Inferior parietal cortex (tissue), 1 donor: ENCODE results near the gene TEKTIP1.

Experiments used
- DNase-seq: peaks from one replicate; pipeline ENCODE4 v3.0.0-alpha.2; 2016; ENCODE audit errors: extremely low spot score

TEKTIP1 gene

DNA sequence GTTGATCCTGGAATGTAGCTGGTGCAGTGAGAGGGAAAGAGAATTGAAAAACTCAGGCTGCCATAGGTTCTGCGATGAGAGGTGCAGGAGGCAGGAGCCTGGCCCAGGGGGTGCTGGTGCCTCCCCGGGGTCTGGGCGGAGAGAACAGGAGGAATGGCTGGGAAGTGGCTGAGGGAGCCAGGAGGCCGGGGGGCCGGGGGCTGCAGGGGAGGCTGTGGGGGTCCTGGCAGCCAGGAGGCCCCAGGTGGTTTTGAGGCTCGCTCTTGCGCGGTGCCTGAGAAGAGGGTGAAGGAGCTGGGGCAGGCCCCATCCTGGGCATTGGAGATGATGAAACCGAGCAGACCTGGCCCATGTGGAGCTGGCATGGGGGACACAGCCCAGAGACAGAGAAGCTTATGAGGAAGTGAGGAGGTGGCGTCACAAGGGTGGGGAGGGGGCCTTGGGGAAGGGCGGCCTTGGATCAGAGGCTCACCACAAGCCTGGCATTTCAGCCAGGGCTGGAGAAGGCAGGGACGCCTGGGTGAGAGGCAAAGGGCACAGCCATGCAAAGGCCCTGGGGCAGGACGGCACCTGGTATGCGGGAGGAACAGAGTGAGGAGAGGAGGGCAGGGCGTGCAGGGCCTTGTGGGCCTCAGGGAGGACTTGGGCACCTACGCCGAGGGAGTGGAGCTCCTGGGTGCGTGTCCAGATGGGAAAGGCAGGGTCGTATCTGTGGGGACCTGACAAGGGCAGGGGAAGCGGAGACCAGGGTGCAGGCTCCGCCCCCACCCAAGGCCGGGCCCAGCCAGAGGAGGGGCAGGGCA is 1.3 kb upstream of the TEKTIP1 start:
- no peak for DNase-seq

DNA sequence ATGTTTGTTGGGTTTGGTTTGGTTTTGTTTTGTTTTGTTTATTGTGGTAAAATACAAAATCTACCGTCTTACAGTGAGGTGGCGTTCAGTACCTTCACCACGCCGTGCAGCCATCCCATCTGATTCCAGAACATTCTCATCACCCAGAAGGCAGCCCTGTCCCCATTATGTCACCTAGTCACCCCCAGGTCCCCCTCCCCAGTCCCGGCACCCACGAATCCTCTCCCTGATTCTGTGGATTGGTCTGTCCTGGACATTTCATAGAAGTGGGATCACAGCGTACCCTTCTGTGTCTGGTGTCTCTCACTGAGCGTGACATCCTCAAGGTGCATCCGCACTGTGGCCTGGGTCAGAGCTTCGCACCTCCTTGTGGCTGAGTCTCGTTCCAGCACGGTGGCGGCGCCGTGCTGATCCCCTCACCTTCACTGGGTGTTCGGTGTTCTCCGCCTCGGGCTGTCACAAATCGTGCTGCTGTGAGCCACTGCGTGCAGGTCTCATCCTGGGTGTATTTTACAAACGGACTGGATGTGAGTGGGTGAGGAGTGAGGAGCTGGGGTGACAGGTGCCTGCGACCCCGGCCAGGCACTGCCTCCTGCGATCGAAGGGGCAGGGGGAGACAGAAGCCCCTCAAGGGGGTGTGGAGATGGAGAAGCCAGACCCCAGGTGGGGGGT is 580 bp upstream of the TEKTIP1 start:
- DNase-seq: no peak

DNA sequence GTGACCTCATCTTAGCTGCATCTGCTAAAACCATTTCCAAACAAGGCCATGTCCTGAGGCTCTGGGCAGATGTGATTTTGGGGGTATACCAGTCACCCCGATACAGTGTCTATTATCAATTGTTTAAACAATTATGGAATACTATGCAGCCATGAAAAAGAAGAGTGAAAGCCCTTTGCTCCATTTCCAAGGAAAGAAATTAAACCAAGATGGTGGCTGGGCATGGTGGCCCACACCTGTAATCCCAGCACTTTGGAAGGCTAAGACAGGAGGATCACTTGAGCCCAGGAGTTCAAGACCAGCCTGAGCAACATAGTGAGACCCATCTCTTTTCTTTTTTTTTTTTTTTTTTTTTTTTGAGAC is 763 bp downstream of the TEKTIP1 start:
- DNase-seq: no peak

DNA sequence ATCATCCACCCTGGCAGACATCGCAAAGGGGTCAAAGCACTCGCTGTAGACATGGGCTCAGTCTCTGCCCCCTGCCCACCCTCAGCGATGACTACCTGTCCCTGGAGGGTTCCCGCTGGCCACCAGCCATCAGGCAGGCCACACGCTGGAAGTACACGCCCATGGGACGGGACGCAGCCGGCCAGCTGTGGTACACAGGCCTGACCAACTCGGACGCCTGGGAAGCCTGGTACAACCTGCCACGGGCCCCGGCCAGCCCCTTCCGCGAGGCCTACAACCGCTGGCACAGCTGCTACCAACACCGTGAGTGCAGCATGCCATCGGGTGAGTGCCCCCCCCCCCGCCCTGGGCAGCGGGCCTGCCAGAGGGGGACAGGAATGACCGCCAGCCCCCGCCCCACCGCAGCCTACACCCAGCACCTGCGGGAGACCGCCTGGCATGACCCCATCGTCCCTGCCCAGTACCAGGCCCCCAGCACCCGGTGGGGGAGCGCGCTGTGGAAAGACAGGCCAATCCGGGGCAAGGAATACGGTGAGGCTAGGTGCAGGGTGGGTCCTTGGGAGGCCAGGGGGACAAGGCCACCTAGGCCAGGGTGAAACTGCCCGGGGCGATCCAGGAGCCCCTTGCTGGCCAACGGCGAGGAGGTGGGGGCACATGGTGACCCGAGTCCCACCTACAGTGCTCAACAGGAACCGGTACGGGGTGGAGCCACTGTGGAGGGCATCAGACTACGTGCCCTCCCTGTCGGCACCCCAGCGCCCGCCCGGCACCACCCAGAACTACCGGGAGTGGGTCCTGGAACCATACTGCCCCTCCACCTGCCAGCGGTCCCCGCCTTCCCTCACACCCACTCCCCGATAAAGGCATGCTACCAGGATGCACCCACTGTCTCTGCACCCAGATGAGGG is 4.4 kb downstream of the TEKTIP1 start:
- peak; percentile 23 for DNase-seq

DNA sequence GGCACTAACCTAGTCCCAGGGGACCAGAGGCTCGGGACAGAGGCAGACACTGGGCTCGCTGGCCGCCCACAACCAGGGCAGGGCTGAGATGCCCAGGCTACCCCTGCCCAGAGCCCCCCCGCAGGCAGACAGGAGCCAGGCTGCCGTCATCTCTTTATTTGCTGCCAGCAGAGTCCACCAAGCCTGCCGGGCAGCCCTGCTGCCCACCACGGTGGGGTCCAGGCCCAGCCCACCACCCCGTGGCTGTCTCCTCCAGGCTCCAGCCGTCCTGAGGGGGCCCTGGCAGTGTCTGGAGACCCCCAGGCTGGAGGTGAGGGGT is 5.0 kb downstream of the TEKTIP1 start:
- no peak for DNase-seq

DNA sequence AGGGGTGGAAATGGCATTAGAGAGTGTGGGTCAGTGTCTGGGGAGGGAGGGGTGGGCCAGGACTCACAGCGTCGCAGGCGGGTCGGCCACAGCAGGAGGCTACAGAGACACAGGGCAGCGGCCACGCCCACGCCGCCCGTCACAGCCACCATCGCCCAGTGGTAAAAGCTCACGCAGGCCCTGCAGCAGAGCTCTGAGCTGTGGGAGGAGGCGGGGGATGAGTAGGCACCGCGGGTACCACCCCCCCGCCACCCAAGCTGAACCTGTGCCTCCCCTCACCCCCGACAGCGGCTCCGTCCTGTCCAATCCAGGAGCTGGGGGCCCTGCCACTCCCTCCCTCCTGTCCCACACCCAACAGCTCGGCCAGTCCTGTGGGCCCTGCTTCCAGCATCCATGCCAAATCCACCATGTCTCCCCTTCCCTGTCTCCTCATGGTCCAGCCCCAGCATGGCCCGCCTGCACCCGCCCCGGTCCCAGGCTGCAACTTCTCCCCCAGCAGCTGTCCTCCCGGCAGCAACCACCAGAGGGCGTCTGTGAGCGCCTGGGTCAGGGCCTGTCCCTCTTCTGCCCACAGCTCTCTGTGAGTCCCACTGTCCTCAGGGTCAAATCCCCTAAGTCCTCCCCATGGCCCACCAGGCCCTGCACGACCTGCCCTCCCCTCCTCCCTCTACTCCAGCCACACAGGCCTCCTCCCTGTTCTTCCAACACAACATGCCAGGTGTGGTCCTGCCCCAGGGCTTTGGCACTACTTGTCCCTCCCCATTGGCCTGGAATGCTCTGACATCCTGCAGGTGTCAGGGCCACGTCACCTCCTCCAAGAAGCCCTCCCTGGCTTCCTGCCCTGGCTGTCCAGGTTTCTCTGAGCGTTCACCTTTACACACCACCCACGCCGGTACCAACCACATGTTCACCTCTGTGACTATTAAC is 6.0 kb downstream of the TEKTIP1 start:
- peak; percentile 84 for DNase-seq

DNA sequence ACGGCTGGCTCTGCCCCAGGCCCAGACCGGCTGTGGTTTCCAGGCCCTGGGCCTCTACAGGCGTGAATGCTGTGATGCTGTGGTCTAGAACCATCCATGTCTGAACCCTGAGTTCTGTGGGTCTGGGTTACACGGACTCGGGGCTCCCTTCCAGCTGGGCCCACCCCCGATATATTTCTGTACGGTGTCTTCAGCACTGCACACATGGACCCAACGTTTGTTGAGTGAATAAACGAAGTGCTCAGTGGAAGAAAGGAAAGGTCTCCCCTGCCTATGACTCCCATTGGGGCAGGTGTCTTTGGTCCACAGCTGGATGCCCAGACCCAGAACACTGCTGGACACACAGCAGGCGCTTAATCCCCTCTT is 6.7 kb downstream of the TEKTIP1 start:
- DNase-seq: no peak

DNA sequence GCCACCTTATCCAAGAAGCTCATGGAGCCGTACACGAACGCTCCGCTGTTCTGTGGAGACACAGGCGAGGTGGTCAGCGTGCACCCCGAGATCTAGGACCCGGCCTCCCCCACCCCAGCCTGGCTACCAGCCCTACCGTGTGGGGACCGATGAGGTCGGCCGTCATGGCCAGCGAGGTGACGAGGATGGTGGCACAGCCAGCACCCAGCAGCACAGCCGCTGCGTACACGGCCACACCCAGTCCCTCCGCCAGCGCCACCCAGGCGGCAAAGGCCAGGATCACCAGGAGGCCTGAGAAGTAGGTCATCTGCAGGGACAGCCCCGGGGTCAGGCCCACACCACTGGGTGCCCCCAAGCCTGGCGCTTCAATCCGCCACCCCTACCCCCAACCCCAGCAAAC is 7.1 kb downstream of the TEKTIP1 start:
- no peak for DNase-seq

DNA sequence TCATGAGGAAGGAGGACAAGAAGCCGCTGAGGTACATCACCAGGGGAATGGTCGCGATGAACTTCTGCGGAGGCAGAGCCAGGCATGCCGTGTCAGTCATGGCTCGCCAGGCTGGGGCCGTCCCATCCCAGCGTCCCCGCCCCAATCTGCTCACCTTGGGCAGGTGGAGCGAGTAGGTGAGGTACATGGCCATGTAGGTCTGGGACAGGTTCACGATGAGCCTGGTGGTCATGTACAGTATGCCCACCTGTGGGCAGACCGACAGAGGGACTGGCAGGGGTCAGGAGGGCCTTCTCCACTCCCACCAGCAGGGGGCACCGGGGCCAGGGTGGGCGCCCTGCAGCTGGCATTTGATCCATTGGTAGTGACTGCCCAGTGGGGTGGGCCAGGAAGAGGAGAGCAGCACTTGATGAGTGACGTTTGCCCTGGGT is 8.3 kb downstream of the TEKTIP1 start:
- DNase-seq: no peak

DNA sequence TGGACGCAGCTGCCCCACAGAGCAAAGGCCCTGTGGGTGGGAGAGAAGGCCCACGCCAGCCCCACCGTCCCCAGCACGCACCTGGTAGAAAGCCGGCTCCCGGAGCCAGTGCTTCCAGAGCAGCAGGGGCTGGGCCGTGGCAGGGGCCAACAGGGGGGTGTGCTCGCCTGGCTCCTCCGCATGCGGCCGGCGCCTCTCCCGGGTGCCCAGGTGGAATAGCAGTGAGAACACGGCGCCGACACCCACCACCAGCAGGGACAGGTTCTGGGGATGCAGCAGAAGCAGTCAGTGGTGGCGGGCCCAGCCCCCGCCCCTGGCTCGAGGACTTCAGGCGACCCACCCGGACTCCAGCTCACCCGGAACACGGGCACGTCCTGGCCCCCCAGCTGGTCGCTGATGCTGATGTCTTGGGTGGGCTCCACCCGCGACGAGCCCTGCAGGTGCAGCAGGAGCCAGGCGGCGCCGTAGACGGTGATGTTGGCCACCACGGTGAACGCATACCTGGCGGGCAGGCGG is 8.9 kb downstream of the TEKTIP1 start:
- DNase-seq: no peak

DNA sequence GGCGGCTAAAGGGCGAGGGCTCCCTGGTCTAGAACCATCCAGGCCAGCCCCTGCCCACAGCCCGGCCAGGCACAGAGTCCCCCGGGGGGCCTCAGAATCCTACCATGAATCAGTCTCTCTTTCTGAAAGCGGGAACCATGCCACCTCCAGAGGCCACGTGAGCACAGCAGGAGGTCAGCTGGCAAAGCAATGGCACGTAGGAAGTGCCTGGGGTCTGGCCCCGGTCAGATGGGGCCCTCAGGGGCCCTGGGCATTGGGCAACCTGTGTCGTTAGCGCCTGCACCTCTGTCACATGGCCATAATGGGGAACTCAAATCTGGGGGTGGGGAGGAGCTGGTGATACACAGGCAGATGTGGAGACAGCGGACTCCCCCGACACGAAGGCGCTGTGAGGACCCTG is 9.6 kb downstream of the TEKTIP1 start:
- DNase-seq: peak; percentile 37

DNA sequence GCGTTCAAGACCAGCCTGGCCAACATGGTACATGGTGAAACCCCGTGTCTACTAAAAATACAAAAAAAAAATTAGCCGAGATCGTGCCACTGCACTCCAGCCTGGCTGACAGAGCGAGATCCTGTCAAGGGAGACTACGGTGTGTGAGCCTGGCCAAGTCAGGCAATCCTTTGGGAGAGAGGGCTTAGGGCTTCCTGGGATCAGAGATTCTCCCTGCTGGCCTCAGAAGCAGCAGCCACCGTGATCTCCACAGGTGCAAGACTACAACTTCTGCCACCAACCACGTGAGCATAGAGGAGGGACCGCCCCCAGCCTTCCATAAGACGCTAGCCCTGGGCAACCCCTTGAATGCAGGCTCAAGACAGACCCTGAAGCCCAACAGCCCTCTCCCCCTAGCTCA is 10.8 kb downstream of the TEKTIP1 start:
- DNase-seq: no peak

DNA sequence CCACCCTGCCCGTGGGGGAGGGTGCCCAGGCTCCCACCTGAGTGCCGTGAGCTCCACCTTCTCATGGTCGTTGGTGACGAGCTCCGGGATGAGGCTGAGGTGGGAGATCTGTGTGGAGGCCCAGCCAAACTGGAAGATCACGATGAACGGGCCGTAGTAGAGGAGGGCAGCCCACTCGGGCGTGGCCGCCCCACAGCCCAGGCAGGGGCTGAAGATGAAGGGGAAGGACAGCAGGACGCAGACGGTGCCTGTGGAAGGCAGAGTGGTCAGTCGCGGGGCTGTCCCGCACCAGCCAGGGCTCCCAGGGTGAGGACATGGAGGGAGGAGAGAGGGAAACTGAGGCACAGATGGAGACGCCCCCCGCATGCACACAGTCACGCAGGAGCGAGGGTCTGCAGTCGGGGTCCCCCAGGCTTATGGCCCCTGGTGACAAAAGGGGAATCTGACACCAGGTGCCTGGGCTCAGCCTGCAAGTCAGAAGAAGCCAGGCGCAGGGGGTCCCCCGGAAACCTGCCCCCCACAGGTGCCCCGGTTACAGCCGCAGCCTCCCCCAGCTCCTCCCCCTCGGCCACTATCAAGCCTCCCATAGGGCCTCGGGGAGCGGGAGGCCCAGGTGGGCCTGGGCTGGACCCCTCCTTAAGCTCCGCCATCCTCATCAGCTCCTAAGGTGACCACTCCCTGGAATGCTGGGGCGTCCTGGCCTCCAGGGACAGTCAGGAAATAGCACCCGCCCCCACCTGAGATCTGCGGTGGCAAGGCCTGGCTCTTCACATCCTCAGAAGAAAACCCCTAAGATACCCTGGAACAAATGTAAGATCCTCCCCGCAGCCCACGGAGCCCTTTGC is 12.2 kb downstream of the TEKTIP1 start:
- no peak for DNase-seq

DNA sequence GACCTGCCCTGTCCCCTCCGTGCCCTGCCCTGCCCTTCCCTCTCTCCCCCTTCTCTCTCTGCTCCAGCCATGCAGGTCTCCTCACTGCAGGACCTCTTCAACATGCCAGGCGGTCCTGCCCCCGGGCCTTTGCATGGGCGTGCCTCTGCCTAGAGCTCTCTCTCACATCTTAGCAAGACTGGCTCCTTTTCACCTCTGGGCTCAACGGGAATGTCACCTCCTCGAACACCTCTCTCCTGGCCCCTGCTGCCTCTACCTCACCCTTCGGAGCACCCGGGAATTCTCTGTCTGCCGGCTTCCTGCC is 12.8 kb downstream of the TEKTIP1 start:
- DNase-seq: no peak

DNA sequence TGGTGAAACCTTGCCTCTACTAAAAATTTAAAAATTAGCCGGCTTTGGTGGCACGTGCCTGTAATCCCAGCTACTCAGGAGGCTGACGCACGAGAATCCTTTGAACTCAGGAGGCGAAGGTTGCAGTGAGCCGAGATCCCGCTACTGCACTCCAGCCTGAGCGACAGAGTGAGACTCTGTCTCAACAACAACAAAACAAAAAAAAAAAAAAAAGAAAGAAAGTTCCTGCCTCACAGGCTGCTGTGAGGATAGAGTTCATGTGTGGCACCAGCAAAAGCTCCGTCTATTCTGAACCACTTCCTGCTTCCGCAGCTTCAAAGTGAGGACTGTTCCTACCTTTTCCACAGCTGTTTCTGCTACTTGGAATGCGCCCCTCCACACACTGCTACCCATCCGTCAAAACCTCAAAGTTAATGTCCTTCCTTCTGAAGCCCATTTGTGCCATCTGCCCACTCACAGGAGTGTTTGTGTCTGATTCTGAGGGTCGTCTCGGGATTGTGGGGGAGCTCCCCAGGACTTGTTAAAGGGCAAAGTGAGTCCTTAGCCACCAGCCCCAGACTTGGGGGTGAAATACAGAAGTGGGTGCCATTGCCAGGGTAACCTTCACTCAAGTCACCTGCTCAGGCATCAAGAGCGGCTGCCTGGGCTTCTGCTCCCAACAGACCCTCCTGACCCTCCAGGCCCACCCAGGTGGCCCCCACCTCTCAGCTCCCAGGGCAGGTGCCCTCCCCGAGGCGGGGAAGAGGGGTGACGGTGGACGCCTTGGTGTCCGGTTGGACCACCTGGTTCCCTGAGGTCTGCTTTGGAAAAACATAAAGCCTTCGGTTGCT is 15.5 kb downstream of the TEKTIP1 start:
- no peak for DNase-seq

DNA sequence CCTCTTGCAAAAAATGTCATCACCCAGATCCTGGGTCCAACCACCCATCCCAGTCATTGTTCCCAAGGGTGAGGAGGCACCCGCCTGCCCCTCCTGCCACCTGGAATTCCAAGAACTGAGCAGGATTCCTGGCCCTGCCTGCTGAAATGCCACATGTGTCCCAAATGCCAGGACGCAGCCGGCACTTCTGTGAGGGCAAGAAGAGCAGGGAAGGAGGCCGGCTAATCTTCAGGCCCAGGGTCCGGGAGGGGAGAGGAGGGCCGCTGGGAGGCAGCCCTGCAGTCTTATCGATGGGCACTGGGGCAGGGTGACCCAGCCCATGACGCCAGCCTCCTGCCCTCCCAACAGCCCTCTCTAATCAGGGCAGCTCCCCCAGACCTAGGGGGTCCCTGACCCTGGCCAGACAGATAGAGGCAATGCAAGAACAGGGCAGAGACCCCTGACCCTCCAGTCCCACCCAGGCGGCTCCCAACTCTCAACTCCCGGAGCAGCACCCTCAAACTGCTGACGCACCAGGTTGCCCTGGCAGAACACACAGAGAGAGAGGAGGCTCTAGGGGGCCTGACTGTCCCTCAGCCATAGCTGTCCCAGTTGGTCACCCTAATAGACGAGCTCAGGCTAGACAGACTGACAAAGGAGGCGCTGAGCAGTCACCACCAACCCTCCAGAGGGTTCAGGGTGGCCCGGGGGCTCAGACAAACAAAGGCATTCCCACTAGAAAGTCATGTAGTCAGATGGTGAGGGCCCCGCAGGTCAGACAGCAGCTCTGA is 16.9 kb downstream of the TEKTIP1 start:
- DNase-seq: no peak

DNA sequence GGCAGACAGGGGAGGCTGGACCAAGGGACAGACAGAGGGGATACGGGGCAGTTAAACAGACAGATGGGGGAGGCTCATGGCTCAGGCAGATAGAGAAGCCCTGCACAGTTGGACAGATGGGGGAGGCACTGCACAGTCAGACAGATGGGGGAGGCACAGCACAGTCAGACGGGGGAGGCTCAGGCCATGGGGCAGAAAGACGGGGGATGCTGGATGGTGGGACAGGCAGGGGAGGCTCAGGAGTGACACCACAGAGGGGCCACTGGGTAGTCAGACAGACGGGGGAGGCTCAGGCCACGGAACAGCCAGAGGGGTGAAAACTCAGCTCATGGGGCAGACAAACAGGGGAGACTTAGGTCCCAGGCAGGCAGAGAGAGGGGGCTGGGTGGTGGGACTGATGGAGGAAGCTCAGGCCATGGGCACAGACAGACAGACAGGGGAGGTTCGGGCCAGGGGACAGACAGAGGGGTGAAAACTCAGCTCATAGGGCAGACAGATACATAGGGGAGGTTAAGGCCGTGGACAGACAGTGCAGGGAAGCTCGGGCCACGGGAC is 17.5 kb downstream of the TEKTIP1 start:
- no peak for DNase-seq

DNA sequence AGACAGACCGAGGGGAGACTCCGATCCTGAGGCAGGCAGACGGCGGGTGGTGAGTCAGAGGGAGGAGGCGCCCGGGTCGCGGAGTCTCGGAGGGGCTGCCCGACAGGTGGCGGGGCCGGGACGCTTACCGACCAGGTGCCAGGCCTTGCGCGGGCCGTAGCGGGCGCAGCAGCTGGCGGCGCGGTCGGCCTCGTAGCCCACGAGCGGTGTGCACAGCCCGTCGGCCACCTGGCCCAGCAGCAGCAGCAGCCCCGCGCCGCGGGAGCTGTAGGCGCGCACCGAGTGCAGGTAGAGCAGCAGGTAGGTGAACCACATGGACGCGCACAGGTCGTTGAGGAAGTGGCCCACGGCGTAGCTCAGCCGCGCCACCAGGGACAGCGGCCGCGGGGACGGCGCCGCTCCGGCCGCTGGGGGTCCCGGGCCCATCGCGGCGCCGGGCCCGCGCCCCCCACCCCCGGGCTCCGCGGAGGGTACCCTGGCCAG is 18.0 kb downstream of the TEKTIP1 start:
- no peak for DNase-seq
